HG02678 (cell line): ENCODE results near the gene KLK2.

Experiments used
- ATAC-seq: cut with Tn5 transposase; IDR thresholded peaks from one replicate; pipeline ENCODE4 v1.9.1; 2021; ENCODE audit warnings: mild to moderate bottlenecking, moderate library complexity; ENCODE audit not compliant: unreplicated experiment

The KLK2 gene

GRCh38 chr19:50844296-50844935 is 28.8 kb upstream of the KLK2 start:
- ATAC-seq, result no peak

GRCh38 chr19:50850738-50851137 is 22.5 kb upstream of the KLK2 start:
- no peak for ATAC-seq

GRCh38 chr19:50851620-50852019 is 21.6 kb upstream of the KLK2 start:
- no peak for ATAC-seq

GRCh38 chr19:50854636-50855410 is 18.4 kb upstream of the KLK2 start, which contains the start of gene KLK3:
Gene KLK3 (plus strand): TSS chr19:50854915. CDS start chr19:50854956, 41 bp downstream.
- no peak for ATAC-seq

DNA sequence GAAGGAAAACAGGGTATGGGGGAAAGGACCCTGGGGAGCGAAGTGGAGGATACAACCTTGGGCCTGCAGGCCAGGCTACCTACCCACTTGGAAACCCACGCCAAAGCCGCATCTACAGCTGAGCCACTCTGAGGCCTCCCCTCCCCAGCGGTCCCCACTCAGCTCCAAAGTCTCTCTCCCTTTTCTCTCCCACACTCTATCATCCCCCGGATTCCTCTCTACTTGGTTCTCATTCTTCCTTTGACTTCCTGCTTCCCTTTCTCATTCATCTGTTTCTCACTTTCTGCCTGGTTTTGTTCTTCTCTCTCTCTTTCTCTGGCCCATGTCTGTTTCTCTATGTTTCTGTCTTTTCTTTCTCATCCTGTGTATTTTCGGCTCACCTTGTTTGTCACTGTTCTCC is 15.9 kb upstream of the KLK2 start:
- ATAC-seq, result no peak

GRCh38 chr19:50858886-50859285 is 14.4 kb upstream of the KLK2 start:
- ATAC-seq, result no peak

GRCh38 chr19:50859849-50860248 is 13.4 kb upstream of the KLK2 start:
- ATAC-seq, result no peak

DNA sequence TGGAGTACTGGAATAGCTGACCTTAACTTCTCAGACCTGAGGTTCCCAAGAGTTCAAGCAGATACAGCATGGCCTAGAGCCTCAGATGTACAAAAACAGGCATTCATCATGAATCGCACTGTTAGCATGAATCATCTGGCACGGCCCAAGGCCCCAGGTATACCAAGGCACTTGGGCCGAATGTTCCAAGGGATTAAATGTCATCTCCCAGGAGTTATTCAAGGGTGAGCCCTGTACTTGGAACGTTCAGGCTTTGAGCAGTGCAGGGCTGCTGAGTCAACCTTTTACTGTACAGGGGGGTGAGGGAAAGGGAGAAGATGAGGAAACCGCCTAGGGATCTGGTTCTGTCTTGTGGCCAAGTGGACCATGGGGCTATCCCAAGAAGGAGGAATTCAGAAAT is 12.2 kb upstream of the KLK2 start:
- ATAC-seq, result no peak

GRCh38 chr19:50861496-50862286 is 11.5 kb upstream of the KLK2 start:
- ATAC-seq, result no peak

- ATAC-seq, result no peak
These were observed 3.8 kb upstream of the KLK2 start for GRCh38 chr19:50869479-50869878.

GRCh38 chr19:50870417-50871089 is 2.7 kb upstream of the KLK2 start:
- no peak for ATAC-seq

DNA sequence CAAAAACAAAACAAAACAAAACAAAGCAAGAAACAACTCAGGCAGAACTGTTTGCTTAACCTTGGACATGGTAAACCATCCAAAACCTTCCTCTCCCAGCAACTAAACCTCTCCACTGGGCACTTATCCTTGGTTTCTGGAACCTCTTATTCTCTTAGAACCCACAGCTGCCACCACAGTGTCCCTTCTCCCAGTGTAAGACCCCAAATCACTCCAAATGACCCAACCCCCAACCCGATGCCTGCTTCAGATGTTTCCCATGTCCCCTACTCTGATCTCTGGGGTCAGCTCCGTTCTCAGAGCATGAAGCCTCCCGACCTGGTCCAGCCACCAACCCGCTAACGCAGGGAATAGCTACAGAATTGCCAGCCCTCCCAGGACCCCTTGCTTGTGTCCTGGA is 972 bp downstream of the KLK2 start:
- ATAC-seq, result no peak

GRCh38 chr19:50875795-50876422 is 2.7 kb downstream of the KLK2 start:
- no peak for ATAC-seq

- no peak for ATAC-seq
These were observed 3.2 kb downstream of the KLK2 start for GRCh38 chr19:50876456-50876855.

DNA sequence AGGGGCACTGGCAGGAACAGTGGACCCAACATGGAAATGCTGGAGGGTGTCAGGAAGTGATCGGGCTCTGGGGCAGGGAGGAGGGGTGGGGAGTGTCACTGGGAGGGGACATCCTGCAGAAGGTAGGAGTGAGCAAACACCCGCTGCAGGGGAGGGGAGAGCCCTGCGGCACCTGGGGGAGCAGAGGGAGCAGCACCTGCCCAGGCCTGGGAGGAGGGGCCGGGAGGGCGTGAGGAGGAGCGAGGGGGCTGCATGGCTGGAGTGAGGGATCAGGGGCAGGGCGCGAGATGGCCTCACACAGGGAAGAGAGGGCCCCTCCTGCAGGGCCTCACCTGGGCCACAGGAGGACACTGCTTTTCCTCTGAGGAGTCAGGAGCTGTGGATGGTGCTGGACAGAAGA is 4.1 kb downstream of the KLK2 start:
- ATAC-seq, result no peak

DNA sequence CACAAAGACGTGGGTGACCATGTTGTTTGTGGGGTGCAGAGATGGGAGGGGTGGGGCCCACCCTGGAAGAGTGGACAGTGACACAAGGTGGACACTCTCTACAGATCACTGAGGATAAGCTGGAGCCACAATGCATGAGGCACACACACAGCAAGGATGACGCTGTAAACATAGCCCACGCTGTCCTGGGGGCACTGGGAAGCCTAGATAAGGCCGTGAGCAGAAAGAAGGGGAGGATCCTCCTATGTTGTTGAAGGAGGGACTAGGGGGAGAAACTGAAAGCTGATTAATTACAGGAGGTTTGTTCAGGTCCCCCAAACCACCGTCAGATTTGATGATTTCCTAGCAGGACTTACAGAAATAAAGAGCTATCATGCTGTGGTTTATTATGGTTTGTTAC is 5.6 kb downstream of the KLK2 start:
- no peak for ATAC-seq

DNA sequence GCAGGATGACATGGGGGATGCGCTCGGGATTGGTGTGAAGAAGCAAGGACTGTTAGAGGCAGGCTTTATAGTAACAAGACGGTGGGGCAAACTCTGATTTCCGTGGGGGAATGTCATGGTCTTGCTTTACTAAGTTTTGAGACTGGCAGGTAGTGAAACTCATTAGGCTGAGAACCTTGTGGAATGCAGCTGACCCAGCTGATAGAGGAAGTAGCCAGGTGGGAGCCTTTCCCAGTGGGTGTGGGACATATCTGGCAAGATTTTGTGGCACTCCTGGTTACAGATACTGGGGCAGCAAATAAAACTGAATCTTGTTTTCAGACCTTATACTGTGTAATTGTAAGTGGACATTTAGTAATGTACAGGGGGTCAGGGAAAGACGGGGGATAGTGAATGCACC is 7.0 kb downstream of the KLK2 start:
- ATAC-seq, result no peak

DNA sequence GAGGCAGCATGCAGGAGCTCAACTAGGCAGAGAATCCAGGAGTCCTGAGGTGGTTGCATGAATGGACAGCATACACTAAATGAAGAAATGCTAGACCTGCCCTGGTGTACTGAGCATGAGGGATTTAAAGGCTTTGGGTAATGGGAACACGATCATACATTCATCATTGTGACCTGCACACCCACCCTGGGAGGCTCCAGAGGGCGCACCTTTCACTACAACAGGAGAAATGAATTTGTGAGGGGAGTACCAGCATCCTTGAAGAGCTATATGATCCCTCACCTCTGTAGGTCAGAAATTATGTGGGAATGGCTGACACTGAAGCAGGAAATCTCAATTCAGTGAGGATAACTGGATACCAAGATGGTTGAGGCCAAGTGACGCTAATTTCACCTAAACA is 8.9 kb downstream of the KLK2 start:
- ATAC-seq, result no peak

- no peak for ATAC-seq
These were observed 16.4 kb downstream of the KLK2 start for GRCh38 chr19:50889638-50890037.

DNA sequence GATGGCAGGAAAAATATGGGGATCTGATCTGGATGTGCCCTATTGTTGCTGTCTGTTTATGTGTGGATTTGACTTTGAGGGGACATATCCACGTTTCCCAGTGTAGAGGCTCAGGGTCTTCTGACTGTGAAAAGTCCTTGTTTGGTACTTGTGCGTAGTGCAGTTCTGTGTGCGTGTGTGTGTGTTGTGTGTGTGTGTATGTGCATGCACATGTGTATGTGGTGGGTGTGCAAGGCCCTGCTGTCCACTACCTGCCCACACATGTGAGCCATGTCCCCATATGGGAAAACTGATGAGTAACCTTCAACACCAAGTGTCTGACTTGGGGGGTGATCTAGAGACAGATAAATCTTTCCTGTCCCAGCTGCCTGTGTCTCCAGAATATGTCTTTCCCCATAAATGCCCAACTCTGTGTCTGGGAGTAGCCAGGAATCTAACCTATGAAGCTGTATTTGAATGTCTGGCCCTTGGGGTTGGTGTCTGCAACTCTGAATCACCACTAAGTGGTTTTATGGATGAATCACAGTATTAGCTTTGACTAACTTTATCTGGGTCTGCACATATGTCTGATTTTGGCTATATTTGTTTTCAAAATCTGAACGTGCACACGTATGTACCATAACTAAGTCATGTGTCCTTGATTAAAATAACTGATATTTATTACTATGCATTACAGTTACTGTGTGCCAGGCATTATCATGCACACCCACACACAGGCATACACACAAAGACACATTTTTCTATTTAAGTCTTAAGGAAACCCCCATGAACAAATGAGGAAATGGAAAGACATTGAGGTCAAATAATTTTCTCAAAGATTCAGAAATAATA is 17.4 kb downstream of the KLK2 start:
- ATAC-seq, result no peak
